ENCODE measurements around the gene TP53BP2. TPM values are rescaled to one million over a fixed set of nuclear protein-coding genes. Genes with fewer than 3 reads are reported as not detected.

Gene TP53BP2
- total RNA-seq, 2 experiments from 2014 or later: 28.3 to 34.5 TPM

GRCh38 chr1:223860051-223860622 is 14.4 kb upstream of the TP53BP2 start:
- Mint-ChIP-seq H3K9me3 (no peaks in the 10 kb centered on the region), H3K27me3 (peaks cover 9% of the 10 kb centered on the region), H3K36me3 (ENCODE audit: low read depth) (no peaks in the 10 kb centered on the region), H3K4me3 (no peak overlapping the region), H3K27ac (no peak overlapping the region), H3K4me1 (ENCODE audit: low read depth) (peaks cover 4% of the 10 kb centered on the region)
- ATAC-seq (no peak), DNase-seq (no peak)
- no peak for TF ChIP-seq CTCF (IDR thresholded peaks at IDR 0.05)
- CTCF ChIA-PET: interaction anchor here (0.9 to 1.1 kb wide), 2 partner anchors 49 to 57 kb away, joined by 3 read pairs; no protein-coding TSS in a partner anchor
- POLR2A ChIA-PET: no interaction called here
- intact Hi-C loops (cut with micrococcal nuclease): no loop called here

- DNase-seq: no peak
- Mint-ChIP-seq H3K4me3 (no peak overlapping the region), H3K27me3 (peaks cover 5% of the 10 kb centered on the region), H3K9me3 (no peaks in the 10 kb centered on the region), H3K4me1 (ENCODE audit: low read depth) (peaks cover 4% of the 10 kb centered on the region), H3K27ac (no peak overlapping the region), H3K36me3 (ENCODE audit: low read depth) (no peaks in the 10 kb centered on the region)
- no peak for TF ChIP-seq CTCF (IDR thresholded peaks at IDR 0.05)
- ChIA-PET CTCF (interaction anchor here (0.5 kb wide), 1 partner anchor 16 kb away, joined by 4 read pairs; no protein-coding TSS in a partner anchor), POLR2A (interaction anchor here (1.0 kb wide), 1 partner anchor 12 kb away, joined by 4 read pairs; no protein-coding TSS in a partner anchor)
- intact Hi-C loops (cut with micrococcal nuclease): no loop called here
- no peak for ATAC-seq
Measured at GRCh38 chr1:223859058-223859457, 13.3 kb upstream of the TP53BP2 start.

GRCh38 chr1:223856386-223856785 is 10.6 kb upstream of the TP53BP2 start:
- DNase-seq: no peak
- ChIA-PET POLR2A (no interaction called here), CTCF (no interaction called here)
- Mint-ChIP-seq H3K4me3 (no peak overlapping the region), H3K9me3 (no peaks in the 10 kb centered on the region), H3K36me3 (ENCODE audit: low read depth) (no peaks in the 10 kb centered on the region), H3K4me1 (ENCODE audit: low read depth) (no peaks in the 10 kb centered on the region), H3K27me3 (peaks cover 5% of the 10 kb centered on the region), H3K27ac (no peak overlapping the region)
- no peak for ATAC-seq
- intact Hi-C loops (cut with micrococcal nuclease): no loop called here
- TF ChIP-seq CTCF (IDR thresholded peaks at IDR 0.05): no peak

- Mint-ChIP-seq H3K9me3 (no peaks in the 10 kb centered on the region), H3K27ac (no peak overlapping the region), H3K4me1 (ENCODE audit: low read depth) (peaks cover 5% of the 10 kb centered on the region), H3K36me3 (ENCODE audit: low read depth) (no peaks in the 10 kb centered on the region), H3K4me3 (no peak overlapping the region), H3K27me3 (no peaks in the 10 kb centered on the region)
- DNase-seq (no peak), ATAC-seq (no peak)
- CTCF ChIA-PET: interaction anchor here (1.0 to 1.3 kb wide), 2 partner anchors 30 to 42 kb away, joined by 3 to 5 read pairs; no protein-coding TSS in a partner anchor
- POLR2A ChIA-PET: interaction anchor here (0.8 kb wide), 1 partner anchor 20 kb away, joined by 3 read pairs; no protein-coding TSS in a partner anchor
- TF ChIP-seq CTCF (IDR thresholded peaks at IDR 0.05): no peak
- intact Hi-C loops (cut with micrococcal nuclease): no loop called here
Measured at GRCh38 chr1:223853748-223854147, 8.0 kb upstream of the TP53BP2 start.

- ATAC-seq: no peak
- no peak for DNase-seq
- POLR2A ChIA-PET: interaction anchor here (0.8 kb wide), 1 partner anchor 21 kb away, joined by 3 read pairs; no protein-coding TSS in a partner anchor
- H3K4me1 Mint-ChIP-seq (ENCODE audit: low read depth): peaks cover 5% of the 10 kb centered on the region
- no peak overlapping the region for H3K27ac Mint-ChIP-seq
- CTCF ChIA-PET: interaction anchor here (1.0 to 1.3 kb wide), 2 partner anchors 29 to 41 kb away, joined by 3 to 5 read pairs; no protein-coding TSS in a partner anchor
- no peak for TF ChIP-seq CTCF (IDR thresholded peaks at IDR 0.05)
- no peak overlapping the region for H3K4me3 Mint-ChIP-seq
- H3K36me3 Mint-ChIP-seq (ENCODE audit: low read depth): no peaks in the 10 kb centered on the region
- H3K27me3 Mint-ChIP-seq: no peaks in the 10 kb centered on the region
- H3K9me3 Mint-ChIP-seq: no peaks in the 10 kb centered on the region
- intact Hi-C loops (cut with micrococcal nuclease): no loop called here
Measured at GRCh38 chr1:223853275-223853674, 7.5 kb upstream of the TP53BP2 start.

Data from activated CD8-positive, alpha-beta T cell treated with anti-CD3 and anti-CD28 coated beads for 36 hours (primary cell).